ENCODE results near the gene PSMB7. TPM values are rescaled to one million over a fixed set of nuclear protein-coding genes. Genes with fewer than 3 reads are reported as not detected.

Gene PSMB7
- total RNA-seq, 2 donors from 2014 or later = 150 to 158 TPM

DNA sequence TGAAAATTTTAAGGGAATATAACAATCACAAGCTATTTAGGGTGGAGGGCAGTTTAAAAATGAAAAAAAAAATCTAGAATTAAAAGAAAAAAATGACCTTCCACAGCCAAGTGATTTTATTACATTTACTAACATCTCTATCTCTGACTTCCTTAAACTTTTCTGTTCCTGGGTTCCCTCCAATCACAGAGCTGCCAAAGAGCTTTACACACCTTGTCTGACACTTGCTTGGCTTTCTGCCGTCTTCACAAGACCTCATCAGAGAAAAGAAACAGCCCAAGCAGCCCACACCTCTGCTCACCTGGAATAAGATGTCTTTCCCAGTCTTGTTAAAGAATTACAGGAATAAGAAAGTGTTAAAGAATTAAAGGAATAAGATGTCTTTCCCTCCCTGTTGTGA lies 38.9 kb downstream of the PSMB7 start:
- TF ChIP-seq, protein P1, sequence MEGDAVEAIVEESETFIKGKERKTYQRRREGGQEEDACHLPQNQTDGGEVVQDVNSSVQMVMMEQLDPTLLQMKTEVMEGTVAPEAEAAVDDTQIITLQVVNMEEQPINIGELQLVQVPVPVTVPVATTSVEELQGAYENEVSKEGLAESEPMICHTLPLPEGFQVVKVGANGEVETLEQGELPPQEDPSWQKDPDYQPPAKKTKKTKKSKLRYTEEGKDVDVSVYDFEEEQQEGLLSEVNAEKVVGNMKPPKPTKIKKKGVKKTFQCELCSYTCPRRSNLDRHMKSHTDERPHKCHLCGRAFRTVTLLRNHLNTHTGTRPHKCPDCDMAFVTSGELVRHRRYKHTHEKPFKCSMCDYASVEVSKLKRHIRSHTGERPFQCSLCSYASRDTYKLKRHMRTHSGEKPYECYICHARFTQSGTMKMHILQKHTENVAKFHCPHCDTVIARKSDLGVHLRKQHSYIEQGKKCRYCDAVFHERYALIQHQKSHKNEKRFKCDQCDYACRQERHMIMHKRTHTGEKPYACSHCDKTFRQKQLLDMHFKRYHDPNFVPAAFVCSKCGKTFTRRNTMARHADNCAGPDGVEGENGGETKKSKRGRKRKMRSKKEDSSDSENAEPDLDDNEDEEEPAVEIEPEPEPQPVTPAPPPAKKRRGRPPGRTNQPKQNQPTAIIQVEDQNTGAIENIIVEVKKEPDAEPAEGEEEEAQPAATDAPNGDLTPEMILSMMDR (IDR thresholded peaks at IDR 0.05) = no peak
- TF ChIP-seq POLR2A (IDR thresholded peaks at IDR 0.05) (no peak), POLR2AphosphoS5 (IDR thresholded peaks at IDR 0.05) (no peak)
- Histone ChIP-seq H3K4me3 (no peak overlapping the region), H3K27ac (no peak overlapping the region), H3K36me3 (no peaks in the 10 kb centered on the region), H3K9me3 (no peaks in the 10 kb centered on the region), H3K4me1 (replicated peaks) (no peaks in the 10 kb centered on the region), H3K27me3 (replicated peaks; ENCODE audit: insufficient read depth) (no peaks in the 10 kb centered on the region)
- 28% methylated on average over 1 of the region's 1 CpG for WGBS
- DNase-seq (ENCODE audit: low spot score) = no peak
- intact Hi-C loops (cut with DNase I) = no loop called here

DNA sequence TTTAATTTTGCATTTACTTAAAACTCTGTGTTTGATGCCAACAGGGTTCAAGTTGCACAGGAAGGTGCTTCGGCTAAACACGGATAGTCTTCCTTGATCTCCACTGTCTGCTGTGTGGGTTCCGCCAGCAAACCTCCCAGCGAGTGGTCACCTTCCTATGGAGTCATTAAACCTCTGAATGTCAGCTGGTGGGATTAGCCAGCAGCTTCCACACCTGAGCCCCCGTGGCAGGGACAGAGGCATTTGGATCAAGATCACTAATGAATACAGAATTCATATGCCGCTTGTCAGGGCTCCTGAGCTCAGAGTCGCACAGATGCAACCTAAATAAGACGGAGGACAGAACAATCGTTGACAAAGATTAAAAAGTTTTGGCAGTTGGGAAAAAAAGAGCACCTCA lies 39.5 kb downstream of the PSMB7 start:
- TF ChIP-seq POLR2AphosphoS5 (IDR thresholded peaks at IDR 0.05) (no peak), POLR2A (IDR thresholded peaks at IDR 0.05) (no peak)
- TF ChIP-seq, protein P1 (IDR thresholded peaks at IDR 0.05) = no peak
- intact Hi-C loops (cut with DNase I) = no loop called here
- H3K36me3 ChIP-seq = no peaks in the 10 kb centered on the region
- no peak overlapping the region for H3K4me3 ChIP-seq
- H3K4me1 ChIP-seq (replicated peaks) = no peaks in the 10 kb centered on the region
- DNase-seq (ENCODE audit: low spot score) = no peak
- WGBS = 90% methylated on average over 9 of the region's 9 CpGs
- no peaks in the 10 kb centered on the region for H3K27me3 ChIP-seq (replicated peaks; ENCODE audit: insufficient read depth)
- H3K27ac ChIP-seq = no peak overlapping the region
- H3K9me3 ChIP-seq = no peaks in the 10 kb centered on the region

DNA sequence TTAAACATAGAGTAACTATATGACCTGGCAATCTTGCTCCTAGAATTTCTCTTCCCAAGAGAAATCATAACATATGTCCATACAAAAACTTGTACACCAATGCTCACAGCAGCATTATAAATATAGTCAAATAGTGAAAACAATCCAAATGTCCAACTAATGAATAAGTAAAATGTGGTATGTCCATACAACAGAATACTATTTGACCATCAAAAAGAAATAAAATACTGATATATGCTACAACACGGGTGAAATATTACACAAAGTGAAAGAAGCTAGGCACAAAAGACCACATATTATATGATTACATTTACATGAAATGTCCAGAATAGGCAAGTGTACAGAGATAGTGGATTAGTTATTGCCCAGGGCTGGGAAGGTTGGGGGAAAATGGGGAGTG lies 41.4 kb downstream of the PSMB7 start:
- Histone ChIP-seq H3K9me3 (no peaks in the 10 kb centered on the region), H3K4me1 (replicated peaks) (no peaks in the 10 kb centered on the region), H3K4me3 (no peak overlapping the region), H3K36me3 (no peaks in the 10 kb centered on the region), H3K27ac (no peak overlapping the region), H3K27me3 (replicated peaks; ENCODE audit: insufficient read depth) (no peaks in the 10 kb centered on the region)
- 100% methylated on average over 1 of the region's 1 CpG for WGBS
- no peak for TF ChIP-seq POLR2AphosphoS5 (IDR thresholded peaks at IDR 0.05)
- TF ChIP-seq, protein P1 (IDR thresholded peaks at IDR 0.05) = no peak
- no peak for TF ChIP-seq POLR2A (IDR thresholded peaks at IDR 0.05)
- intact Hi-C loops (cut with DNase I) = no loop called here
- DNase-seq (ENCODE audit: low spot score) = no peak

DNA sequence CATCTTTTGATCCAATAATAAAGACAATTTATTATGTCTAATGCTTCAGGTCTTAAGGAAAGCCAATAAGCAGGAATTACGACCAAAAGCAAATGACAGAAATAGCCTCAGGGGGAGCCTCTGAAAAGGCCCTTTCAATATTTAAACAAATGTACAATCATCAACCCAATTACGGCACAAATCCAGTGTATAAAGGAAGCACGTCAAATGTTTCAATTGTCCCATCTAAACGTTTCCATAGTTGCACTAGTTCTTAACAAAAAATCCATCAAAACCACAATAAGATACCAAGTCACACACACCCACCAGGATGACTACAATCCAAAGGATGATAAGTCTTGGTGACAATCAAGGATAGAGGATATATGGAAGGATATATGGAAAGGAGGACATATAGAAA lies 41.9 kb downstream of the PSMB7 start:
- Histone ChIP-seq H3K27me3 (replicated peaks; ENCODE audit: insufficient read depth) (no peaks in the 10 kb centered on the region), H3K27ac (no peak overlapping the region), H3K9me3 (no peaks in the 10 kb centered on the region), H3K36me3 (no peaks in the 10 kb centered on the region), H3K4me3 (no peak overlapping the region), H3K4me1 (replicated peaks) (no peaks in the 10 kb centered on the region)
- TF ChIP-seq, protein P1 (IDR thresholded peaks at IDR 0.05) = no peak
- no peak for TF ChIP-seq POLR2AphosphoS5 (IDR thresholded peaks at IDR 0.05)
- TF ChIP-seq POLR2A (IDR thresholded peaks at IDR 0.05) = no peak
- intact Hi-C loops (cut with DNase I) = no loop called here
- 82% methylated on average over 4 of the region's 4 CpGs for WGBS
- DNase-seq (ENCODE audit: low spot score) = no peak

DNA sequence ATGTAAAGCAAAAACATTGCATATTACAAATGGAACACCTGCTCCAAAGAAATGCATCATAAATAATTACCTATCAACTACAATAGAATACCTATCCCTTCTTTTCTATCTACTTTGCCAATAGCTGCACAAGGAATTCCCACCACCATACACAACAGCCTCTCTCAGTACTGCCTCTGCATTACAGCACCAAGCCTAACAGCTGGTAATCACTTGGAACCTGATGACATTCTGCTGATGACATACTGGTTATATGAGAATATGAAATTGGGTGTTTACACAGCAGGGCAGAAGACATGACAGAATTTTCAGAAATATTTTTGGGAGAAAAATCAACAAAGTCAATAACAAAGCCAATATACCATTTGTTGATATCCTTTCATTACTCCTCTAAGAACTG lies 43.2 kb downstream of the PSMB7 start:
- DNase-seq (ENCODE audit: low spot score) = no peak
- Histone ChIP-seq H3K4me1 (replicated peaks) (no peaks in the 10 kb centered on the region), H3K36me3 (no peaks in the 10 kb centered on the region), H3K4me3 (no peak overlapping the region), H3K27me3 (replicated peaks; ENCODE audit: insufficient read depth) (no peaks in the 10 kb centered on the region), H3K27ac (no peak overlapping the region), H3K9me3 (no peaks in the 10 kb centered on the region)
- TF ChIP-seq POLR2AphosphoS5 (IDR thresholded peaks at IDR 0.05) (no peak), POLR2A (IDR thresholded peaks at IDR 0.05) (no peak)
- TF ChIP-seq, protein P1 (IDR thresholded peaks at IDR 0.05) = no peak
- intact Hi-C loops (cut with DNase I) = no loop called here
